ENCODE data around the gene TAS1R2.

TAS1R2 gene

GRCh38 chr1:18800258-18800657, 59.2 kb downstream of the TAS1R2 start:
- DNase-seq (ENCODE audit: low spot score): no peak
- TF ChIP-seq CTCF (IDR thresholded peaks at IDR 0.05): no peak
- no peak overlapping the region for H3K27ac ChIP-seq
- no peak overlapping the region for H3K4me3 ChIP-seq

- Histone ChIP-seq H3K27ac (no peak overlapping the region), H3K4me3 (no peak overlapping the region)
- no peak for TF ChIP-seq CTCF (IDR thresholded peaks at IDR 0.05)
- no peak for DNase-seq (ENCODE audit: low spot score)
These were observed 60.0 kb downstream of the TAS1R2 start for GRCh38 chr1:18799454-18799853.

- Histone ChIP-seq H3K27ac (no peak overlapping the region), H3K4me3 (no peak overlapping the region)
- no peak for TF ChIP-seq CTCF (IDR thresholded peaks at IDR 0.05)
- no peak for DNase-seq (ENCODE audit: low spot score)
These were observed 60.5 kb downstream of the TAS1R2 start for GRCh38 chr1:18798946-18799345.

GRCh38 chr1:18798533-18798932, 60.9 kb downstream of the TAS1R2 start:
- no peak overlapping the region for H3K4me3 ChIP-seq
- no peak for TF ChIP-seq CTCF (IDR thresholded peaks at IDR 0.05)
- H3K27ac ChIP-seq: no peak overlapping the region
- no peak for DNase-seq (ENCODE audit: low spot score)

- H3K27ac ChIP-seq: no peak overlapping the region
- no peak overlapping the region for H3K4me3 ChIP-seq
- TF ChIP-seq CTCF (IDR thresholded peaks at IDR 0.05): no peak
- DNase-seq (ENCODE audit: low spot score): no peak
These were observed 62.5 kb downstream of the TAS1R2 start for GRCh38 chr1:18796950-18797349.

GRCh38 chr1:18795002-18795689, 64.3 kb downstream of the TAS1R2 start:
- no peak for TF ChIP-seq CTCF (IDR thresholded peaks at IDR 0.05)
- no peak for DNase-seq (ENCODE audit: low spot score)

GRCh38 chr1:18794561-18794960, 64.9 kb downstream of the TAS1R2 start:
- no peak for TF ChIP-seq CTCF (IDR thresholded peaks at IDR 0.05)
- DNase-seq (ENCODE audit: low spot score): no peak
- Histone ChIP-seq H3K27ac (no peak overlapping the region), H3K4me3 (no peak overlapping the region)

More at GRCh38 chr1:18795002-18795689, 64.3 kb downstream of the TAS1R2 start:
- Histone ChIP-seq H3K27ac (no peak overlapping the region), H3K4me3 (no peak overlapping the region)
